Smooth muscle cell (in vitro differentiated cells): ENCODE data around the gene PAX9. TPM values are rescaled to one million over a fixed set of nuclear protein-coding genes. Genes with fewer than 3 reads are reported as not detected.

Source experiments
- DNase-seq: peaks from one replicate; lab custom pipeline; 2025; ENCODE audit not compliant: unreplicated experiment; lab: John Stamatoyannopoulos, UW
- H2AFZ ChIP-seq: fragments of 200-600 bp; sonication (generic); 2 replicates; pipeline ENCODE4 v1.6.0; 2016; ENCODE audit warnings: antibody characterized with exemption, low read depth, mild to moderate bottlenecking
- H3F3A ChIP-seq: fragments of 200-600 bp; sonication (generic); 2 replicates; pipeline ENCODE4 v1.6.0; 2017; ENCODE audit warnings: antibody characterized with exemption, low read depth
- H3K27ac ChIP-seq: fragments of 200-600 bp; sonication (generic); 2 replicates; pipeline ENCODE4 v1.5.1; 2016; ENCODE audit warnings: low read depth, mild to moderate bottlenecking
- H3K27me3 ChIP-seq: fragments of 200-600 bp; sonication (generic); 2 replicates; pipeline ENCODE4 v1.6.1; 2016; ENCODE audit warnings: low read depth, mild to moderate bottlenecking
- H3K36me3 ChIP-seq: fragments of 200-600 bp; sonication (generic); 2 replicates; pipeline ENCODE4 v1.5.1; 2016; ENCODE audit warnings: low read depth
- H3K4me1 ChIP-seq: fragments of 200-600 bp; sonication (generic); 2 replicates; pipeline ENCODE4 v1.5.1; 2016; ENCODE audit warnings: low read depth
- H3K4me2 ChIP-seq: fragments of 200-600 bp; sonication (generic); 2 replicates; pipeline ENCODE4 v1.6.0; 2016; ENCODE audit warnings: mild to moderate bottlenecking
- H3K4me3 ChIP-seq: fragments of 200-600 bp; sonication (generic); 2 replicates; pipeline ENCODE4 v1.5.1; 2016; ENCODE audit warnings: mild to moderate bottlenecking
- H3K79me2 ChIP-seq: fragments of 200-600 bp; sonication (generic); 2 replicates; pipeline ENCODE4 v1.6.0; 2016; ENCODE audit warnings: low read depth, mild to moderate bottlenecking
- H3K9ac ChIP-seq: fragments of 200-600 bp; sonication (generic); 2 replicates; pipeline ENCODE4 v1.6.0; 2016; ENCODE audit warnings: low read depth
- H3K9me3 ChIP-seq: fragments of 200-600 bp; sonication (generic); replicated peaks from 2 replicates; pipeline ENCODE4 v1.5.1; 2016; ENCODE audit warnings: low read depth
- H4K20me1 ChIP-seq: fragments of 200-600 bp; sonication (generic); 2 replicates; pipeline ENCODE4 v1.6.0; 2016; ENCODE audit warnings: low read depth
- CTCF ChIP-seq: fragments of 200-600 bp; sonication (generic); IDR thresholded peaks from 2 replicates; pipeline ENCODE4 v1.5.1; 2017; ENCODE audit warnings: borderline replicate concordance, mild to moderate bottlenecking, antibody characterized with exemption; ENCODE audit not compliant: insufficient read depth, poor library complexity, severe bottlenecking
- WGBS: methylation state at CpG from one replicate; pipeline ENCODE4 v1.1.7; 2016; ENCODE audit warnings: low lambda C conversion rate; 5-methylcytosine and 5-hydroxymethylcytosine counted together
- polyA plus RNA-seq: library from polyadenylated mRNA; unstranded; fragments of >200 nt; fragmentation: Nextera tagmentation; extraction: Ambion mirVana; gene quantifications from 2 replicates; pipeline ENCODE4 v1.2.1, GENCODE V29; 2016
- total RNA-seq: library from RNA; depleted of rRNA; stranded (reverse); fragments of >200 nt; gene quantifications from 2 replicates; pipeline ENCODE4 v1.2.3, GENCODE V29; 2014

Gene PAX9
- total and polyA plus RNA-seq, 2 experiments from 2014 or later, result not detected

GRCh38 chr14:36702474-36702873, 40.8 kb downstream of the PAX9 start:
- no peaks in the 10 kb centered on the region for H3K27me3 ChIP-seq
- H3K4me3 ChIP-seq, result no peak overlapping the region
- H3K36me3 ChIP-seq, result no peaks in the 10 kb centered on the region
- H3K4me1 ChIP-seq, result no peaks in the 10 kb centered on the region
- no peaks in the 10 kb centered on the region for H4K20me1 ChIP-seq
- no peak overlapping the region for H3K27ac ChIP-seq
- DNase-seq, result no peak
- H3K79me2 ChIP-seq, result no peaks in the 10 kb centered on the region
- whole genome bisulfite sequencing, result 87% methylated on average over 2 of the region's 2 CpGs
- H3F3A ChIP-seq, result no peaks in the 10 kb centered on the region
- H3K4me2 ChIP-seq, result no peak overlapping the region
- no peak for TF ChIP-seq CTCF
- no peak overlapping the region for H3K9ac ChIP-seq
- no peak overlapping the region for H2AFZ ChIP-seq
- no peaks in the 10 kb centered on the region for H3K9me3 ChIP-seq

GRCh38 chr14:36707570-36707969, 45.9 kb downstream of the PAX9 start:
- no peak for DNase-seq
- no peaks in the 10 kb centered on the region for H3K9me3 ChIP-seq
- no peak overlapping the region for H3K9ac ChIP-seq
- no peak overlapping the region for H2AFZ ChIP-seq
- H4K20me1 ChIP-seq, result no peaks in the 10 kb centered on the region
- H3K27me3 ChIP-seq, result peaks cover 13% of the 10 kb centered on the region
- no peaks in the 10 kb centered on the region for H3K4me1 ChIP-seq
- H3K27ac ChIP-seq, result no peak overlapping the region
- H3K4me2 ChIP-seq, result no peak overlapping the region
- no peaks in the 10 kb centered on the region for H3K79me2 ChIP-seq
- TF ChIP-seq CTCF, result no peak
- H3F3A ChIP-seq, result no peaks in the 10 kb centered on the region
- no peak overlapping the region for H3K4me3 ChIP-seq
- H3K36me3 ChIP-seq, result no peaks in the 10 kb centered on the region

GRCh38 chr14:36713960-36714703, 52.5 kb downstream of the PAX9 start:
- Histone ChIP-seq H3K9ac (no peak overlapping the region), H3K79me2 (no peaks in the 10 kb centered on the region), H3F3A (no peaks in the 10 kb centered on the region), H3K4me3 (no peak overlapping the region), H3K27me3 (peaks cover 27% of the 10 kb centered on the region), H3K4me2 (no peak overlapping the region), H4K20me1 (no peaks in the 10 kb centered on the region), H3K4me1 (no peaks in the 10 kb centered on the region), H3K27ac (no peak overlapping the region), H3K36me3 (no peaks in the 10 kb centered on the region), H2AFZ (no peak overlapping the region), H3K9me3 (no peaks in the 10 kb centered on the region)
- WGBS, result 66% methylated on average over 4 of the region's 4 CpGs
- no peak for TF ChIP-seq CTCF
- DNase-seq, result no peak

GRCh38 chr14:36716614-36717184, 55.0 kb downstream of the PAX9 start:
- H3K79me2 ChIP-seq, result no peaks in the 10 kb centered on the region
- H3K9ac ChIP-seq, result no peak overlapping the region
- H3K4me1 ChIP-seq, result no peaks in the 10 kb centered on the region
- H4K20me1 ChIP-seq, result no peaks in the 10 kb centered on the region
- H2AFZ ChIP-seq, result no peak overlapping the region
- H3K4me3 ChIP-seq, result no peak overlapping the region
- DNase-seq, result no peak
- no peaks in the 10 kb centered on the region for H3K9me3 ChIP-seq
- no peaks in the 10 kb centered on the region for H3F3A ChIP-seq
- no peak overlapping the region for H3K4me2 ChIP-seq
- H3K27me3 ChIP-seq, result peaks cover 23% of the 10 kb centered on the region
- H3K36me3 ChIP-seq, result no peaks in the 10 kb centered on the region
- TF ChIP-seq CTCF, result no peak
- WGBS, result 80% methylated on average over 7 of the region's 7 CpGs
- no peak overlapping the region for H3K27ac ChIP-seq
